Thyroid gland (tissue), 4 donors: ENCODE data around the gene RAP1GAP2.
"Not testable (repeated sequence)": the region's sequence is repeated elsewhere in the genome, so short reads cannot be mapped to it uniquely, and the experiment has no call there.

Experiments
- CTCF ChIP-seq, 6 experiments: fragments of 200-600 bp in 3 of 6; fragments of 450-650 bp in 3 of 6; sonication (generic) in 3 of 6; IDR thresholded peaks; one replicate each; pipeline ENCODE4 v1.5.1; 2016 to 2019; ENCODE audit warnings: antibody characterized with exemption in 6 of 6, mild to moderate bottlenecking in 2 of 6, inconsistent platforms in 1 of 6, moderate library complexity in 1 of 6
- POLR2A ChIP-seq, 2 donors: fragments of 450-650 bp; IDR thresholded peaks; one replicate each; pipeline ENCODE4 v1.6.1; 2017; ENCODE audit warnings: antibody characterized with exemption in 2 of 2, mild to moderate bottlenecking in 2 of 2, moderate library complexity in 1 of 2

GRCh38 chr17:2998469-2998901 is 202.2 kb downstream of the RAP1GAP2 start:
- not testable (repeated sequence) for TF ChIP-seq POLR2A, CTCF (IDR thresholded peaks at IDR 0.05)
